Measurements from ENCODE around the gene SEPSECS. TPM values are rescaled to one million over a fixed set of nuclear protein-coding genes. Genes with fewer than 3 reads are reported as not detected.

SEPSECS gene
- total RNA-seq, 1 experiment from 2014 or later = 7.3 TPM

DNA sequence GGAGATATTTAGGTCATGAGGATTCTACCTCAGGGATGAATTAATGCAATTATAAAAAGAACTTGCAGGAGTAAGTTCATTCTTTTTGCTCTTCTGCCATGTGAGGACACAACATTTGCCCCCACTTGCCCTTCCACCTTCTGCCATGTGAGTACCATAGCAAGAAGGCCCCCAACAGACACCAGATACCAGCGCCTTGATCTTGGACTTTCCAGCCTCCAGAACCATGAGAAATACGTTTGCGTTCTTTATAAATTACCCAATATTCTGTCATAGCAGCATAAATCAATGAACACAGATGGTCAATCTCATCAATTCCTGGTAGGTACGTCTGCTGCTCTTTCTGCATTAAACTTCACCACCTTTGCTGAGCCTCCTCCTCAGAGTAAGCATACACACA, 5.7 kb upstream of the SEPSECS start:
- H3K4me3 ChIP-seq = no peak overlapping the region
- no peaks in the 10 kb centered on the region for H3K27me3 ChIP-seq
- H3K36me3 ChIP-seq = no peaks in the 10 kb centered on the region; the same call in 1 of the 2 replicates
- no peaks in the 10 kb centered on the region for H3K9me3 ChIP-seq (replicated peaks)
- H3K4me1 ChIP-seq = no peaks in the 10 kb centered on the region
- no peak for DNase-seq
- H3K27ac ChIP-seq = no peak overlapping the region

DNA sequence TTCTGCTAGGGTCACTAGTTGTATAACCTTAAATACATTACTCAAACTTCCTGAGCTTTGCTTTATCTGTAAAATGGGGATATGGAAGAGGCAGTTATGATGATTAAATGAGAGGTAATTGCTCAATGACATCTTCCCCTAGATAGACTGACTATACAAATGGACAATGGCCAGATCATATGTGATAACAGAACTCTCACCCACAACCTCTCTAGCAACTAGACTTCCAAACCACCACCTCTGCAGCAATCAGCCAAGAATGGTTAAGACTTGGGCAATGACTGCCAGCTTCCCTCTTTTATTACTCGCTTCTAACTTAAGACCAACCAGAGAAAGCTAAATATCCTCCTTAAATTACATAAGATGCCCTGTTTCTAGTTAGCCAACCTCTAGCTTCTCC, 2.9 kb upstream of the SEPSECS start:
- no peak overlapping the region for H3K27ac ChIP-seq
- H3K36me3 ChIP-seq = no peaks in the 10 kb centered on the region; the same call in 1 of the 2 replicates
- no peak overlapping the region for H3K4me3 ChIP-seq
- H3K4me1 ChIP-seq = no peaks in the 10 kb centered on the region; the same call in 1 of the 2 replicates
- H3K9me3 ChIP-seq (replicated peaks) = no peaks in the 10 kb centered on the region
- no peaks in the 10 kb centered on the region for H3K27me3 ChIP-seq
- no peak for DNase-seq

DNA sequence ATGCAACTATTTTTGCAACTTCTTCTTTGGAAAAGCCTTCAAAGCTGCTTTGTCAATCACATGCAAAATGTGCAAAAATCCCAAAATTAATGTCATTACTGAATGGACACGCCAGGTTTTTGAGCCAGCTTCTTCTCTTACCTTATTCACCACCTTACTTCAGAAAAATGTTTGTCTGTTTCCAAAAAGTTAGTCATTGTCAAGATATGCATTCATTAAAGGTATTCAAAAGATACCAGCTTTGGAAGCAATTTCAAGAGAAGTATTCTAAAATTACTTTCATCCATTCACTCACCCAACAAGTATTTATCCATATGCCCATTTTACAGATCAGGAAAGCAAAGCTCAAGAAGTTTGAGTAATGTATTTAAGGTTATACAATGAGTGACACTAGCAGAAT, 2.3 kb upstream of the SEPSECS start:
- Histone ChIP-seq H3K4me1 (no peaks in the 10 kb centered on the region; the same call in 1 of the 2 replicates), H3K9me3 (replicated peaks) (no peaks in the 10 kb centered on the region), H3K27me3 (no peaks in the 10 kb centered on the region), H3K36me3 (no peaks in the 10 kb centered on the region; the same call in 1 of the 2 replicates), H3K4me3 (no peak overlapping the region), H3K27ac (no peak overlapping the region)
- no peak for DNase-seq

DNA sequence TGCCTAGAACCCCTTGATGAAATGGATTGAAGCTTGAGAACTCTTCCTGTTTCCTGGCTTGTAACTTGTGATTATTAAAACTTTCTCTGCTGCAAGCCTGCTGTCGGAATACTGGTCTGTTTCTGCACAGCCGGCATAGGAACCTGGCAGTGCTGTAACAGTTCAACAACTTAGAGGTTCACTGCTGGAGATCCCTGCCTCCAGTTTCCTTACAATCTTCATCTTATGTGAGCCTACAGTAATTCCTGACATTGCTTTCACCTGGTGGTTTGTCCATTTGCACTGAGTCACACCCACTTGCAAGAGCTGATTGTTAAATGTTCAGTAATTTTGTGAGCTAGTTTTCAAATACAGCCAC, 1.3 kb upstream of the SEPSECS start:
- H3K4me3 ChIP-seq = peak overlapping the region; percentile 92
- no peaks in the 10 kb centered on the region; the same call in 1 of the 2 replicates for H3K4me1 ChIP-seq
- peak in 1 of 2 experiments; percentile 34 for DNase-seq
- no peaks in the 10 kb centered on the region for H3K27me3 ChIP-seq
- H3K27ac ChIP-seq = peak overlapping the region; percentile 86
- H3K36me3 ChIP-seq = no peaks in the 10 kb centered on the region; the same call in 1 of the 2 replicates
- H3K9me3 ChIP-seq (replicated peaks) = no peaks in the 10 kb centered on the region

DNA sequence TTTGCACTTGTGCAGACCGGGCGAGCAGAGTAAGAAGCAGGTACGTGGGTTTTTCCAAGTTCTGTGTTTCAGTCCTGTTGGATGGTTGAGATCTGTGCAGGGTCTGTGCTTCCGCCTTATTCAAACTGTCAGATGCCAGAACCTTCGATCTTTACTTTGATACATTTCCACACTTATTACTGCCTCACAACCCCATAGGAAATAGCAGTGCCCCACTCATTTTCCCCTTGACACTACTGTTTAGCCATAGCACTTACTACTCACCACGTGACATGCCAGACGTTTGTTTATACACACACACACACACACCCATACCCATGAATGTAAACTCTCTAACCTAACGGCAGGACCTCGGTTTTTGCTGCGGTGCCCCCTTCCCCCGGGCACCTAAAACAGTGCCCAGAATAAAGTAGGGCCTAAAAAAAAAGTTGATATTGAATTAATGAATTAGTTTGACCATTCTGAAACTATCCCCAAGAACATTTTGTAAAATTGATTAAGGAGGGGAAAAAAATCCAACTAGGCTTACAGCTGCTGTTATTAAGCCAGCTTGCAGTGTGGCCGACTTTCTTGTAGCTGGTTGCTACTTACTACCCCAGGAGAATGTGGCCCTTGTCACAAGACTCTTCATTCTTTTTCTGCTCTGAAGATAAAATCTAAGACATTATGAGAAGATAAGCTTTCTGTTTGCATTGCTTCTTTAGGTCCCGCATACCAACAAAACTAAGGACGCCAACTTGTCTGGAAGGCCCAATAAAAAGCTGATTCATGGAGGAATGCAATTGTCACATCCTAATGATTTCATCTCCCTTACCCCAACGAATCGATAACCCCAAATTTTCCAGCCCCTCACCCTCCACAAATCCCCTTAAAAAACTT, 704 bp upstream of the SEPSECS start:
- Histone ChIP-seq H3K27ac (peak overlapping the region; percentile 86), H3K4me3 (peak overlapping the region; percentile 92), H3K4me1 (no peaks in the 10 kb centered on the region; the same call in 1 of the 2 replicates), H3K36me3 (no peaks in the 10 kb centered on the region; the same call in 1 of the 2 replicates), H3K27me3 (no peaks in the 10 kb centered on the region), H3K9me3 (replicated peaks) (no peaks in the 10 kb centered on the region)
- peak in 1 of 2 experiments; percentile 34 for DNase-seq

DNA sequence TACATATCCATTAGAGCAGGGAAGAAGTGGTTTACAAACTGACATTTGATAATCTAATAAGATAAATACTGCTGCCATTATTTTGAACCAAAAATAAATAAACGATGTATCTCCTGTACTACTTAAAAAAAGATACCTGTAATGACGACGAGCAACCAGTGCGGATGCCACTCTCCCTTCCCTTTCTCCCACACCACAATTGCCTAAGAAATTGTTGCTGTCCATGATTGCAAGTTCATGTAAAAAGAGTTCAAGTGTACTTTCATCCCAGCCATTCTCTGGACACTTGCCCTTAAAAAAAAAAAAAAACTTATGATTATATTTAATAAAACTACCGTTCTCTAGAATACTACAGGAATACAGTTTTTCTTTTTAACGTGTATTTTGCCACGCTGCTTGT, 1.4 kb downstream of the SEPSECS start:
- H3K4me3 ChIP-seq = peak overlapping the region; percentile 92; the same call in 1 of the 2 replicates
- no peaks in the 10 kb centered on the region for H3K27me3 ChIP-seq
- DNase-seq = no peak
- no peaks in the 10 kb centered on the region; the same call in 1 of the 2 replicates for H3K4me1 ChIP-seq
- H3K36me3 ChIP-seq = no peaks in the 10 kb centered on the region
- H3K9me3 ChIP-seq (replicated peaks) = no peaks in the 10 kb centered on the region
- no peak overlapping the region for H3K27ac ChIP-seq

DNA sequence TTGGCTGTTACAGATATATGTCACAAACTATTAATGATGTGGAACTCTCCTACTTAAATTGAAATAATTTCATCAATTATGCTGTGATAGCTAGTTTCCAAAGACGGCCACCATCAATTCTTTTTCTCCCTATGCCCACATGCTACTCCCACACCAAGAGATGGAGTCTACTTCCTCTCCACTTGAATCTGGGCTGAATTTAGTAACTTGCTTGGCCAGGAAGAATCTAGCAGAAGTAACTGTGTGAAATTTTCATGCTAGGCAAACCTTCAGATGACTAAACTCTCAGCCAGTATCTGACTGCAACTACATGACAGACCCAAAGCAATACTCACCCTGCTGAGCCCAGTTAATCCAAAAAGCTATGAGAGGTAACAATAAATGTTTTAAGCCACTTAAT, 3.2 kb downstream of the SEPSECS start:
- no peak overlapping the region for H3K27ac ChIP-seq
- H3K4me3 ChIP-seq = no peak overlapping the region
- H3K27me3 ChIP-seq = no peaks in the 10 kb centered on the region
- no peaks in the 10 kb centered on the region; the same call in 1 of the 2 replicates for H3K4me1 ChIP-seq
- H3K9me3 ChIP-seq (replicated peaks) = no peaks in the 10 kb centered on the region
- no peak for DNase-seq
- no peaks in the 10 kb centered on the region for H3K36me3 ChIP-seq

DNA sequence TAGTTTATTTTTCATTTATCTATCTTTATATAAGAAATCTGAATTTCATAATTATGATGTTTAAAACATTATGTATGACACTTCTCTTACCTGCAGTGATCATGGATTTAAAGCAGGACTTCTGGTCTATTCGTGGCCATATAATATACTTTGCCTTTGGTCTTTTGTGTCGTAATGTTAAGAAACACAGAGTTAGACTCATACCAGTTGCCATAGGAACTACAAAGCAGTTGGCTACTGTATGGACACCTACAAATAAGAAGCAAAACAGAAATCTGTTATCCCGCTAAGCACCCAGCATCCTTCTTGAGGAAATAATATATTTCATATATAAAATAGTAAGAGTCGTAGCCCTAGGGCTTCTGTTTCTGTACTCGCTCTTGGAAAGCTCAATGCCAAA, 4.3 kb downstream of the SEPSECS start:
- no peaks in the 10 kb centered on the region for H3K9me3 ChIP-seq (replicated peaks)
- no peaks in the 10 kb centered on the region for H3K27me3 ChIP-seq
- no peak overlapping the region for H3K27ac ChIP-seq

DNA sequence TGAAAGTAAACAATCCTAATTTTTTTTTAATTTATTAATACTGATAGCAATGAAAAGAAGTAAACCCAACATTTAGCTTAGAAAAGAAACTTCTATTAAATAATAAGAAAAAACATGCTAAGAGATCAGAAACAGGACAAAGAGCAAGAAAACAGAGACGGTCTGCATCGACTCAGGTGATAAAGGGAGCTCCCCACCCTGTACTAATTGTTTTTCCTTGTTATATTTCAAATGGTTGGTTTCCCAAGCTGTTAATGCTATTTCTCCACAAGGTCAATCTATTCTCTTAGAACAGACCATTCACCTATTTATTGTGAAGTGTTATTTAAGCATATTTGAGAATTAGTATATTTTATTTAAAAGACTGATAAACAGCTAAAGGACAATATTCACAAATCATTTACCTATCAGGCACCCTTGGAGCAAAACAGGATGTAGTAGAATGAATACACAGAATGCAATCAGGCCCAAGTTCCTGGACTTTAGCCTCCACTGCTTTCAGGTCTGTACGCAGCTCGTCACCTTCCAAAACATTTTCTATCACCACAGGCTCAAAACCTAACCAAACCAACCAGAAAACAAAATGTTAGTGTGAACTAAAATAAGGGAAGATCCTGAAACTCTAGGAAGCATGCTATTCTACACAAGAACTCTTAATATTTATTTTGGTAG, 5.5 kb downstream of the SEPSECS start:
- H3K27ac ChIP-seq = no peak overlapping the region
- no peaks in the 10 kb centered on the region for H3K9me3 ChIP-seq (replicated peaks)
- H3K4me3 ChIP-seq = no peak overlapping the region
- DNase-seq = no peak
- H3K27me3 ChIP-seq = no peaks in the 10 kb centered on the region
- no peaks in the 10 kb centered on the region; the same call in 1 of the 2 replicates for H3K4me1 ChIP-seq
- no peaks in the 10 kb centered on the region for H3K36me3 ChIP-seq

More for the DNA sequence above, 4.3 kb downstream of the SEPSECS start:
- Histone ChIP-seq H3K4me3 (no peak overlapping the region), H3K36me3 (no peaks in the 10 kb centered on the region), H3K4me1 (no peaks in the 10 kb centered on the region; the same call in 1 of the 2 replicates)
- DNase-seq = no peak

DNA sequence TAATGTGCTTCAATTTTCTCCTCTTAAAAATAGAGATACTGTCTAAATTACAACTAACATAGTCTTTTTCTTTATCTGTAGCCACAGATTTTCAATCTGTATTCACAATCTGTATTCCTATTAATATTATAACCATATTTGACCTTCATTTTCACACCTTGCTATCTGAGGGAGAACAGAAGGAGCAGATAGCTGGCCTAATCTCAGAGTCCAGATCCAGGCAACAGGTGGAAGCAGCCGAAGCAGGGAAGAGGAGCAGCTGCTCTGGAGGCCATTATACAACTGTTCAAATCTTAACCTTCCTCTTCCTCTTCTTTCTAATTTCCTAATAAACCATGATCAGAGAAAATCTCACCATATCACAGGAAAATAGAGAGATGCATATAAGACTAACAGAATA, 14.2 kb downstream of the SEPSECS start:
- no peaks in the 10 kb centered on the region for H3K4me1 ChIP-seq

DNA sequence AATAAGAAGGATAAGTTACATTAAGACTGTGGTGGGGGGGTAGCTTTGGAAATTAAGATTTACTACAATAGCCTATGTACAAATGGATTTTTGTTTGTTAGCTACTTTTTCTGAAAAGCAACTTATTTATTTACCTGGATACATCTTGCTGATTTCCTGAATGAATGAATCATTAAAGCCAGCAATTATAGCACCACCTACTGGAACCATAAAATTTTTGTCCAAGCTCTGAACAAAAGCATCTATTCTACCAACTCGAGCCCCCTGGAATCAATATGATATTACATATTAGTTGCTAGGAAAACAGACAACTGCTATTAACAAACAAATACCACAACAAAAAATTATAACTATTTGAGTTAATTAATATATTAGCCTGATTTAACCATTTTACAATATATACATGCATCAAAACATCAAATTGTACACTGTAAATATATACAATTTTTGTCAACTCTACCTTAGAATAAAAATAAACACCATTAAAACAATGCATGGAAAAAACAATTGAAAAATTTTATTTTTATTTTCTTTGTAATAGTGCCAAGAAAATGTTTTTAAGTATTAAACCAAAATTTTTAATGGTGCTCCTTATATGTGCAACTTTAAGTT, 15.3 kb downstream of the SEPSECS start:
- Histone ChIP-seq H3K27ac (no peak overlapping the region), H3K36me3 (no peaks in the 10 kb centered on the region), H3K27me3 (no peaks in the 10 kb centered on the region), H3K9me3 (replicated peaks) (no peaks in the 10 kb centered on the region), H3K4me1 (no peaks in the 10 kb centered on the region), H3K4me3 (no peak overlapping the region)
- DNase-seq = peak; percentile 4 to 63

More for the DNA sequence above, 14.2 kb downstream of the SEPSECS start:
- H3K27me3 ChIP-seq = no peaks in the 10 kb centered on the region
- no peak overlapping the region for H3K27ac ChIP-seq
- H3K36me3 ChIP-seq = no peaks in the 10 kb centered on the region
- H3K9me3 ChIP-seq (replicated peaks) = no peaks in the 10 kb centered on the region
- DNase-seq = peak in 1 of 2 experiments; percentile 17
- H3K4me3 ChIP-seq = no peak overlapping the region

DNA sequence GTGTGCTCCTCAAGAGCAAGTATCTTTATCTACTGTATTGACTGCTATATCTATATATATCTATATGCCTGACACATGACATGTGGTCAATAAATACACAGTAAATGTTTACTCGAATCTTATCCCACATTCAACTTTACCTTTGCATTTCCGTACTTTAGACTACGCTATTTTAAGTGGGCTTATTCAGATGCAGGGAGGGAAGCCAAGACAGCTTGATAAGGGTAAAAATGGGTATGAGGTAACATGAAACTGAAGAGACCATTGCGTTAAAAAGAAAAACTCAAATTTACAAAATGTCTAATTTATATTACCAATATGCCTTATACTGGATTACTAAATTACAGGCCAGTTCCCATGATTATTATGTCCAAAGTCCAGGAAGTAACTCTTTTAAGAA, 17.8 kb downstream of the SEPSECS start:
- Histone ChIP-seq H3K4me3 (no peak overlapping the region), H3K9me3 (replicated peaks) (no peaks in the 10 kb centered on the region), H3K27me3 (no peaks in the 10 kb centered on the region), H3K4me1 (no peaks in the 10 kb centered on the region), H3K27ac (no peak overlapping the region), H3K36me3 (no peaks in the 10 kb centered on the region)
- no peak for DNase-seq

DNA sequence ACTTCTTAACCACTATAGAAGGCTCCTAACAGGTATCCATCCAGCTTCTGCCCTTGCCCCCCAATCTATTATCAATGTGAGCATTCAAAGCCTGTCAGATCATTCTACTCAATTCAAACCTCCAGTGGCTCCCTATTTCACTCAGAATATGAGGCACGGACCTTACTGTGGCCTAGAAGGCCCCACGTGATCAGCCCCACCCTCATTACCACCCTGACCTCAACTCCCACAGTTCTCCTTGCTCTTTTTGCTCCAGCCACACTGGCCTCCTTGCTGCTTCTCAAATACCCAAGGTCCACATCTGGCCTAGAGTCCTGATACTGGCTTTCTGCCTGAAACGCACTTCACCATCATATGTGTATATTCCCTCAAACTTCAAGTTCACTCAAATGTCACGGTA, 18.7 kb downstream of the SEPSECS start:
- H3K9me3 ChIP-seq (replicated peaks) = no peaks in the 10 kb centered on the region
- H3K27ac ChIP-seq = no peak overlapping the region
- DNase-seq = no peak
- no peaks in the 10 kb centered on the region for H3K4me1 ChIP-seq
- no peaks in the 10 kb centered on the region for H3K27me3 ChIP-seq
- H3K36me3 ChIP-seq = no peaks in the 10 kb centered on the region
- no peak overlapping the region for H3K4me3 ChIP-seq

DNA sequence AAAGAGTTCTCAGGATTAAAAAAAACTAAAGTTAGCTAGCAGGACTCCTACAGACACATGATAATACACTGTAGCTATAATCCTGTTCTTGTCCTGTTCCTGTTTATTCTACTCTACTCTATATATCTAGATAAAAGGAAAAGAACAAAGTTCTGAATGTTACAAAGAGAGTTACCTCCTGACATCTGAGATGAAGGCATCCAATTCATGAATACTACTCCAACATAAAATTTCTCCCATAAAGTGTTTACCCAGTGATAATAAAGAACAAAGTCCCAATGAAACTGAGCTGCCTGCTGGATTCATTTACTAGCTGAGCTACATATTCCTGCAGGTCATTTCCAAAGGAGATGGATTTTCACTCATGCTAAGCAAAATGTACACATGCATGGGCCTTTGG, 27.1 kb downstream of the SEPSECS start:
- no peaks in the 10 kb centered on the region for H3K36me3 ChIP-seq
- H3K27me3 ChIP-seq = no peaks in the 10 kb centered on the region
- H3K27ac ChIP-seq = no peak overlapping the region
- no peak for DNase-seq
- no peaks in the 10 kb centered on the region for H3K9me3 ChIP-seq (replicated peaks)
- no peak overlapping the region for H3K4me3 ChIP-seq
- H3K4me1 ChIP-seq = peaks cover 7% of the 10 kb centered on the region

DNA sequence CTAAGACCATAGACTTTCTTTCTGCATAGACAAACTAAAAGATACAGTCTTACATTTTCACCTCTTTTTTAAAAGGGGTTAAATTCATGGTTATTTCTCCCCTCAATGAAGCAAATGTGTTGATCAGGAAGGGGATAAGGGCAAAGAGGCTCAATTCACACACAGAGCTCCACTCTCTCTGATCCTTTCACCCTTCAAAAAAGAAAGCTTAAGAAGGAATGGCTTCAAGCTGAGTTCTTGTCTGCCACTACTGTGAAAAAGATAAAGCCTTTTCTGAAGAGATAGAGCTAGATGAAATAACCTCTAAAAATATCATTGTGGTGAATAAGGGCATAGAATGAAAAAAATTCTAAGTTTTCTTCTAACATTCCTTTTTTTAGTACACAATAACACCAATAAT, 28.3 kb downstream of the SEPSECS start:
- H3K4me1 ChIP-seq = peaks cover 7% of the 10 kb centered on the region
- no peaks in the 10 kb centered on the region for H3K9me3 ChIP-seq (replicated peaks)
- no peaks in the 10 kb centered on the region for H3K27me3 ChIP-seq
- no peak overlapping the region for H3K4me3 ChIP-seq
- no peak overlapping the region for H3K27ac ChIP-seq
- H3K36me3 ChIP-seq = no peaks in the 10 kb centered on the region
- no peak for DNase-seq

Data from SJCRH30 (cell line).